ENCODE results near the gene DUS2. TPM values are rescaled to one million over a fixed set of nuclear protein-coding genes. Genes with fewer than 3 reads are reported as not detected.

DUS2 gene
- total RNA-seq, 2 experiments from 2014 or later, result 19.9 to 32.4 TPM

- Histone ChIP-seq H3K9me3 (ENCODE audit: low read length) (no peaks in the 10 kb centered on the region), H4K20me1 (ENCODE audit: insufficient read depth, low read length) (no peaks in the 10 kb centered on the region), H3K36me3 (ENCODE audit: insufficient read depth, low read length) (peaks cover 45% of the 10 kb centered on the region), H3K4me2 (ENCODE audit: low read length) (no peak overlapping the region), H2AFZ (ENCODE audit: low read length) (no peak overlapping the region), H3K4me3 (ENCODE audit: low read depth, low read length, poor library complexity, severe bottlenecking) (no peak overlapping the region), H3K9me2 (ENCODE audit: insufficient read depth, low read length) (no peaks in the 10 kb centered on the region), H3K4me1 (ENCODE audit: insufficient read depth, low read length, poor library complexity, severe bottlenecking) (peaks cover 4% of the 10 kb centered on the region), H3K79me2 (ENCODE audit: insufficient read depth, low read depth, low read length) (no peaks in the 10 kb centered on the region), H3K27ac (ENCODE audit: low read depth, low read length, poor library complexity, severe bottlenecking) (no peak overlapping the region)
- no TSS peak for BruUV-seq (replicated peaks)
- ChIA-PET CTCF (ENCODE audit: unreplicated experiment) (interaction anchor here (0.6 kb wide), 1 partner anchor 45 kb away, joined by 3 read pairs; no protein-coding TSS in a partner anchor), POLR2A (interaction anchor here (1.2 kb wide), 1 partner anchor 12 kb away, joined by 4 read pairs; no protein-coding TSS in a partner anchor)
- DNase-seq (ENCODE audit: low spot score), result no peak
- TF ChIP-seq CTCF (conservative IDR thresholded peaks at IDR 0.05; ENCODE audit: low read length), result no peak
- TF ChIP-seq EZH2phosphoT487 (IDR thresholded peaks at IDR 0.05; ENCODE audit: borderline replicate concordance, low read depth, low read length), result no peak
- intact Hi-C loops (cut with micrococcal nuclease; ENCODE audit: unreplicated experiment), result loop anchor here (5.0 kb wide), 1 partner anchor 179 kb away; the partner anchor contains the start of gene NRN1L
Measured at GRCh38 chr16:68061396-68061795, 38.3 kb downstream of the DUS2 start.

- intact Hi-C loops (cut with micrococcal nuclease; ENCODE audit: unreplicated experiment), result loop anchor here (5.0 kb wide), 1 partner anchor 181 kb away; the partner anchor contains the start of gene NRN1L
- Histone ChIP-seq H3K9me2 (ENCODE audit: insufficient read depth, low read length) (no peaks in the 10 kb centered on the region), H3K27ac (ENCODE audit: low read depth, low read length, poor library complexity, severe bottlenecking) (no peak overlapping the region), H3K9me3 (ENCODE audit: low read length) (no peaks in the 10 kb centered on the region), H3K36me3 (ENCODE audit: insufficient read depth, low read length) (peaks cover 40% of the 10 kb centered on the region), H2AFZ (ENCODE audit: low read length) (no peak overlapping the region), H3K4me3 (ENCODE audit: low read depth, low read length, poor library complexity, severe bottlenecking) (no peak overlapping the region), H3K79me2 (ENCODE audit: insufficient read depth, low read depth, low read length) (no peaks in the 10 kb centered on the region), H4K20me1 (ENCODE audit: insufficient read depth, low read length) (no peaks in the 10 kb centered on the region), H3K4me2 (ENCODE audit: low read length) (no peak overlapping the region), H3K4me1 (ENCODE audit: insufficient read depth, low read length, poor library complexity, severe bottlenecking) (peaks cover 4% of the 10 kb centered on the region)
- TF ChIP-seq EZH2phosphoT487 (IDR thresholded peaks at IDR 0.05; ENCODE audit: borderline replicate concordance, low read depth, low read length) (no peak), CTCF (conservative IDR thresholded peaks at IDR 0.05; ENCODE audit: low read length) (no peak)
- CTCF ChIA-PET (ENCODE audit: unreplicated experiment), result no interaction called here
- POLR2A ChIA-PET, result no interaction called here
- no TSS peak for BruUV-seq (replicated peaks)
- DNase-seq (ENCODE audit: low spot score), result no peak
Measured at GRCh38 chr16:68062910-68063393, 39.9 kb downstream of the DUS2 start.

- Histone ChIP-seq H3K27ac (ENCODE audit: low read depth, low read length, poor library complexity, severe bottlenecking) (no peak overlapping the region), H3K4me1 (ENCODE audit: insufficient read depth, low read length, poor library complexity, severe bottlenecking) (peaks cover 9% of the 10 kb centered on the region)
- CTCF ChIA-PET (ENCODE audit: unreplicated experiment), result interaction anchor here (1.0 kb wide), 1 partner anchor 19 kb away, joined by 6 read pairs; no protein-coding TSS in a partner anchor
Measured at GRCh38 chr16:68064791-68065365, 41.8 kb downstream of the DUS2 start.

More at GRCh38 chr16:68064791-68065365, 41.8 kb downstream of the DUS2 start:
- no TSS peak for BruUV-seq (replicated peaks)
- Histone ChIP-seq H3K4me3 (ENCODE audit: low read depth, low read length, poor library complexity, severe bottlenecking) (no peak overlapping the region), H2AFZ (ENCODE audit: low read length) (no peak overlapping the region), H3K36me3 (ENCODE audit: insufficient read depth, low read length) (peaks cover 32% of the 10 kb centered on the region), H3K4me2 (ENCODE audit: low read length) (no peak overlapping the region), H3K79me2 (ENCODE audit: insufficient read depth, low read depth, low read length) (no peaks in the 10 kb centered on the region), H3K9me3 (ENCODE audit: low read length) (no peaks in the 10 kb centered on the region), H4K20me1 (ENCODE audit: insufficient read depth, low read length) (no peaks in the 10 kb centered on the region), H3K9me2 (ENCODE audit: insufficient read depth, low read length) (no peaks in the 10 kb centered on the region)
- POLR2A ChIA-PET, result interaction anchor here (0.6 to 0.7 kb wide), 2 partner anchors 8 to 17 kb away, joined by 3 read pairs; no protein-coding TSS in a partner anchor
- peak; percentile 75 for DNase-seq (ENCODE audit: low spot score)
- peak; percentile 95 for TF ChIP-seq CTCF (conservative IDR thresholded peaks at IDR 0.05; ENCODE audit: low read length)
- no peak for TF ChIP-seq EZH2phosphoT487 (IDR thresholded peaks at IDR 0.05; ENCODE audit: borderline replicate concordance, low read depth, low read length)
- intact Hi-C loops (cut with micrococcal nuclease; ENCODE audit: unreplicated experiment), result loop anchor here (5.0 kb wide), 1 partner anchor 183 kb away; the partner anchor contains the start of gene NRN1L

Data from OCI-LY7 (cell line).